Endothelial cell of umbilical vein (primary cell): Measurements from ENCODE around the gene OXER1. TPM values are rescaled to one million over a fixed set of nuclear protein-coding genes. Genes with fewer than 3 reads are reported as not detected.

ENCODE experiments used
- BruUV-seq: library from RNA; stranded (reverse); fragments of 400-500 nt; replicated peaks from 2 replicates; lab custom pipeline; 2021; lab: Mats Ljungman, UMichigan
- CTCF ChIA-PET: fragments of 300-600, 350-600 bp; sonication (Branson Sonifier 250); formaldehyde crosslinking; loops from one replicate; lab custom pipeline; 2021; ENCODE audit warnings: antibody characterized with exemption, inconsistent platforms; lab: Charles Lee
- POLR2A ChIA-PET: fragments of 300-600, 350-600 bp; sonication (Branson Sonifier 250); formaldehyde crosslinking; loops from one replicate; lab custom pipeline; 2021; ENCODE audit warnings: antibody characterized with exemption, inconsistent platforms; lab: Charles Lee
- DNase-seq: peaks from one replicate; pipeline ENCODE4 v3.0.0-alpha.2; 2011; ENCODE audit warnings: low read depth, low spot score
- FAIRE-seq: peaks from 2 replicates; lab custom pipeline; 2011; peaks lifted over from hg19 to GRCh38; lab: Jason Lieb, UNC
- H2AFZ ChIP-seq: 2 replicates; pipeline ENCODE4 v1.6.0; 2012; ENCODE audit warnings: low read depth, low read length, control low read depth, inconsistent platforms
- H3K27ac ChIP-seq: 2 replicates; pipeline ENCODE4 v1.5.1; 2011; ENCODE audit warnings: low read depth, mild to moderate bottlenecking, control low read depth, low read length, moderate library complexity; ENCODE audit not compliant: insufficient read depth
- H3K27me3 ChIP-seq, 2 experiments: 2 replicates each; pipeline versions ENCODE4 v1.6.0 to v1.6.1; 2011; ENCODE audit warnings: low read length in 2 of 2, mixed read lengths in 1 of 2; ENCODE audit not compliant: control insufficient read depth in 2 of 2, insufficient read depth in 2 of 2
- H3K36me3 ChIP-seq, 2 experiments: 2 replicates in 1 of 2; 3 replicates in 1 of 2; pipeline ENCODE4 v1.5.1; 2011; ENCODE audit warnings: low read length in 2 of 2, mild to moderate bottlenecking in 1 of 2, moderate library complexity in 1 of 2; ENCODE audit not compliant: control insufficient read depth in 2 of 2, insufficient read depth in 2 of 2; ENCODE audit errors: extremely low read depth in 1 of 2
- H3K4me1 ChIP-seq: 3 replicates; pipeline ENCODE4 v1.5.1; 2011; ENCODE audit warnings: mild to moderate bottlenecking, low read length; ENCODE audit not compliant: control insufficient read depth, insufficient read depth; ENCODE audit errors: extremely low read depth
- H3K4me2 ChIP-seq: 2 replicates; pipeline ENCODE4 v1.6.1; 2011; ENCODE audit warnings: low read length, control low read depth, mixed read lengths; ENCODE audit not compliant: insufficient read depth
- H3K4me3 ChIP-seq, 3 experiments: fragments of 200-600 bp in 1 of 3; sonication (generic), shearing (Covaris generic) in 1 of 3; replicated peaks in 1 of 3; 2 replicates each; pipeline ENCODE4 v1.5.1; 2011 to 2016; ENCODE audit warnings: control low read depth in 3 of 3, low read length in 3 of 3, mild to moderate bottlenecking in 2 of 3, inconsistent platforms in 1 of 3, low read depth in 1 of 3, moderate library complexity in 1 of 3; ENCODE audit not compliant: insufficient read depth in 1 of 3
- H3K79me2 ChIP-seq: 2 replicates; pipeline ENCODE4 v1.6.0; 2012; ENCODE audit warnings: low read length, inconsistent platforms; ENCODE audit not compliant: control insufficient read depth, insufficient read depth
- H3K9ac ChIP-seq: replicated peaks from 2 replicates; pipeline ENCODE3; 2011; ENCODE audit warnings: low read length, control low read depth; ENCODE audit not compliant: insufficient read depth; ENCODE audit errors: extremely low read depth
- H3K9me1 ChIP-seq: replicated peaks from 3 replicates; pipeline ENCODE4 v1.6.0; 2011; ENCODE audit warnings: mild to moderate bottlenecking, low read length; ENCODE audit not compliant: control insufficient read depth, insufficient read depth; ENCODE audit errors: extremely low read depth
- H3K9me3 ChIP-seq: replicated peaks from 2 replicates; pipeline ENCODE4 v1.5.1; 2012; ENCODE audit warnings: low read length, inconsistent platforms; ENCODE audit not compliant: control insufficient read depth, insufficient read depth
- H4K20me1 ChIP-seq: replicated peaks from 2 replicates; pipeline ENCODE3; 2011; ENCODE audit warnings: mild to moderate bottlenecking, low read length; ENCODE audit not compliant: control insufficient read depth, insufficient read depth; ENCODE audit errors: extremely low read depth
- FOS ChIP-seq: IDR thresholded peaks from 2 replicates; pipeline ENCODE4 v1.6.1; 2011; ENCODE audit warnings: mild to moderate bottlenecking, low read length, moderate library complexity, borderline replicate concordance; ENCODE audit not compliant: insufficient read depth
- GATA2 ChIP-seq: IDR thresholded peaks from 2 replicates; pipeline ENCODE4 v1.7.0; 2011; ENCODE audit warnings: low read depth, mild to moderate bottlenecking, moderate library complexity, mixed read lengths, low read length; ENCODE audit not compliant: insufficient read length, insufficient read depth
- JUN ChIP-seq: IDR thresholded peaks from 2 replicates; pipeline ENCODE4 v1.6.1; 2011; ENCODE audit warnings: borderline replicate concordance, low read depth; ENCODE audit not compliant: insufficient read length, insufficient read depth
- MYC ChIP-seq: IDR thresholded peaks from one replicate; pipeline ENCODE4 v1.6.1; 2011; ENCODE audit warnings: mild to moderate bottlenecking, low read depth, low read length
- POLR2A ChIP-seq: IDR thresholded peaks from 2 replicates; pipeline ENCODE4 v1.6.1; 2012; ENCODE audit warnings: low read depth, mild to moderate bottlenecking, control low read depth, low read length
- POLR2AphosphoS5 ChIP-seq: IDR thresholded peaks from 2 replicates; pipeline ENCODE4 v1.6.1; 2012; ENCODE audit warnings: low read depth, mild to moderate bottlenecking, control low read depth, low read length, moderate library complexity; ENCODE audit not compliant: insufficient read depth
- dilution Hi-C: fragments of 300-500 bp; cut with MboI; formaldehyde crosslinking; loops from one replicate; pipeline ENCODE4 v1.15.0; 2019; ENCODE audit warnings: low sequenced_read_pairs; ENCODE audit not compliant: extremely low pct_ligation_motif_present
- intact Hi-C: fragments of 100-400 bp; cut with micrococcal nuclease; formaldehyde crosslinking; loops from one replicate; pipeline ENCODE4 v1.10.0; 2022
- polyA plus RNA-seq, 4 experiments: library from polyadenylated mRNA; depleted of rRNA in 3 of 4; stranded (reverse) in 3 of 4; unstranded in 1 of 4; fragments of >200 nt; gene quantifications; 2 replicates each; pipeline versions ENCODE4 v1.2.1 to v1.2.3, GENCODE V29; 2011 to 2012; ENCODE audit warnings: missing spikeins in 1 of 4
- total RNA-seq: library from RNA; stranded (reverse); gene quantifications from 2 replicates; pipeline ENCODE4 v1.2.3, GENCODE V29; 2021
- TF ChIP-seq, protein P1 (sequence below): IDR thresholded peaks from 2 replicates; pipeline ENCODE4 v1.6.1; 2011; ENCODE audit not compliant: insufficient read depth, insufficient read length

Gene OXER1
- total and polyA plus RNA-seq, 2 donors (not counting 3 experiments of a cell fraction or from before 2014, with no cell fraction given): 0.18 TPM

DNA sequence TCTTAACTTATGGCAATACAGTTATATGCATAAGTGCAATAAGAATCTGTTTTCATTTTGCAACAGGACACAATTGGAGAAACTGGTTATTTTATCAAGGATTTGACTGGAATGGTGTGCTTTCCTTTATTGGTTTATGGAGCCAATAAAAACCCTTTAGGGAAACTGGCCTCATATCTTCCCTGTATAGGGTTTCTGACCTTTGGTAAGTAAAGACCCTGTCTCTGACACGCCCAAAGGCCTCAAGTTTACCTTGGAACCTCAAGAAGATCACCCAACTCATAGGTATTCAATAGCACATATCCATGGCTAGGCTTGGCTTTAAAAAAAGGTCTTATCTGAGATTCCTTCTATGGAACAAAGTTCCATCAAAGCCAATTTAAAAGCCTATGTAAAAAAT lies 17.2 kb upstream of the OXER1 start:
- ChIA-PET CTCF (interaction anchor here (0.8 kb wide), 1 partner anchor 30 kb away, joined by 3 read pairs; no protein-coding TSS in a partner anchor), POLR2A (no interaction called here)
- Histone ChIP-seq H3K27me3 (no peaks in the 10 kb centered on the region), H3K27ac (no peak overlapping the region), H3K4me1 (no peaks in the 10 kb centered on the region), H3K9me3 (no peaks in the 10 kb centered on the region), H4K20me1 (no peaks in the 10 kb centered on the region), H2AFZ (no peak overlapping the region), H3K36me3 (no peaks in the 10 kb centered on the region), H3K9me1 (no peaks in the 10 kb centered on the region), H3K4me2 (no peak overlapping the region), H3K79me2 (no peaks in the 10 kb centered on the region), H3K9ac (no peak overlapping the region), H3K4me3 (no peak overlapping the region)
- no TSS peak for BruUV-seq
- FAIRE-seq: no peak
- no peak for TF ChIP-seq POLR2A
- TF ChIP-seq, protein P1, sequence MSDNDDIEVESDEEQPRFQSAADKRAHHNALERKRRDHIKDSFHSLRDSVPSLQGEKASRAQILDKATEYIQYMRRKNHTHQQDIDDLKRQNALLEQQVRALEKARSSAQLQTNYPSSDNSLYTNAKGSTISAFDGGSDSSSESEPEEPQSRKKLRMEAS: no peak
- TF ChIP-seq POLR2AphosphoS5: no peak
- no peak for TF ChIP-seq GATA2
- intact Hi-C loops: no loop called here
- dilution Hi-C loops: no loop called here
- DNase-seq: no peak

DNA sequence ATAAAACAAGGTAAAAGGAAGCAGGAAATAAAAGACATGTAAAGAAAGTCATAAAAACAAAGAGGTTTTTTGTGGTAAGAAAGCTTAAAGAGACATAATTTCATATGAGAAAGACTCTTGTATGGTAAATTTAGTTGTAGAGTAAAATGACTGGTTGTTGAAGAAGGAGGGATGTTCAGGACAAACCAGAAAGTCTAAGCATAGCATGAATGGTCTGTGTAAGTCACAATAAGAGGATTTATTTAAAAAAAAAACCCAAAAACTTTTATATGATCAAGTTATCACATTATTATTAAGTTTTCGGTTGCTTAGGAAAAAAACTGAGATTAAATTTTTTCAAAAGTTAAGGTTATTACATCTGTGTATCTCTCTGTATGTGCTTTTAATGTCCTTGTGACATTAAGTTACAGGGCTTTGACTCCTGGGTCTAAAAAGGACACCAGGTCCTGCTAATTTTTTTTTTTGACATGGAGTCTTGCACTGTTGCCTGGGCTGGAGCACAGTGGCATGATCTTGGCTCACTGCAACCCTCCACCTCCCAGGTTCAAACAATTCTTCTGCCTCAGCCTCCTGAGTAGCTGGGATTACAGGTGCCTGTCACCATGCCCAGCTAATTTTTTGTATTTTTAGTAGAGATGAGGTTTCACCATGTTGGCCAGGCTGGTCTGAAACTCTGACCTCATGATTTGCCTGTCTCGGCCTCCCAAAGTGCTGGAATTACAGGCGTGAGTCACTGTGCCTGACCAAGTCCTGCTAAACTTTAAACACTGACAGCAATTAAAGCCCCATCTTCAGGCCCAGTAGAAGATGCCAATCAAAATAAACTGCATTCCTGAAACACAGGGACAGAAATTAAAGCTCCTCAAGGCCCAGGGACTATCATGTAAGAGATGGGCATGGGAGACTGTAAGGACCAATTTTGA lies 14.2 kb upstream of the OXER1 start:
- BruUV-seq: no TSS peak
- H3K4me2 ChIP-seq: no peak overlapping the region
- no peaks in the 10 kb centered on the region for H3K36me3 ChIP-seq
- H3K4me1 ChIP-seq: no peaks in the 10 kb centered on the region
- dilution Hi-C loops (no loop called here), intact Hi-C loops (no loop called here)
- H3K9ac ChIP-seq: no peak overlapping the region
- H2AFZ ChIP-seq: no peak overlapping the region
- POLR2A ChIA-PET: interaction anchor here (0.8 kb wide), 1 partner anchor 15 kb away, joined by 3 read pairs; no protein-coding TSS in a partner anchor
- H4K20me1 ChIP-seq: no peaks in the 10 kb centered on the region
- no peak overlapping the region for H3K4me3 ChIP-seq
- no peak for FAIRE-seq
- H3K9me3 ChIP-seq: no peaks in the 10 kb centered on the region
- DNase-seq: no peak
- H3K79me2 ChIP-seq: no peaks in the 10 kb centered on the region
- H3K27me3 ChIP-seq: no peaks in the 10 kb centered on the region
- CTCF ChIA-PET: no interaction called here
- no peak for TF ChIP-seq MYC
- no peak for TF ChIP-seq POLR2A
- TF ChIP-seq POLR2AphosphoS5: no peak
- TF ChIP-seq, protein P1: no peak
- no peak for TF ChIP-seq JUN
- no peak for TF ChIP-seq FOS
- H3K27ac ChIP-seq: no peak overlapping the region
- H3K9me1 ChIP-seq: no peaks in the 10 kb centered on the region
